Activated gamma-delta T cell treated with Interleukin-2 at 50 U/mL for 16 hours (primary cell): Measurements from ENCODE around the gene CLDN5.

Experiments
- DNase-seq: peaks from one replicate; pipeline ENCODE4 v3.0.0-alpha.2; 2020

Gene CLDN5

DNA sequence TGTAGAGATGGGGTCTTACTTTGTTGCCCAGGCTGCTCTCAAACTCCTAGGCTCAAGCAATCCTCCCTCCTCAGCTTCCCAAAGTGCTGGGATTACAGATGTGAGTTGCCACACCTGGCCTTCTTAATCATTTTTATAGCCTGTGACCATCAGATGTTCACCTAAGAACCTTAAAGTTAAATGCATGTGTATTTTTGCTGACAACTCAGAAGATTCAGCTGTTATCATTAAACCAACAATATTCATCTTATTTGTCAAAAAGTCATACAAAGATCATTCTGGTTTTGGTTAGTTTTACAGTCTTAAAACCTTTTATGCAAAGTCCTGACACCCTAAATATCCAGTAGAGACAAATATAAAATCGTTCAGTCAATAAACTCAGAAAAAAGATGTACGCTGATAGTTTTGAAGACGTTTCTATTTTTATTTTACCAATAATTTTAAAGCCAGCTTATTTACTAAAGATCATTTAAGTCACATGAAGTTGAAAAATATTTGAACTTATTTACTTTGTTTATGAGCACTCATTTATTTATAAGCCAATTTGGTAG lies 22.2 kb downstream of the CLDN5 start:
- DNase-seq, result no peak

DNA sequence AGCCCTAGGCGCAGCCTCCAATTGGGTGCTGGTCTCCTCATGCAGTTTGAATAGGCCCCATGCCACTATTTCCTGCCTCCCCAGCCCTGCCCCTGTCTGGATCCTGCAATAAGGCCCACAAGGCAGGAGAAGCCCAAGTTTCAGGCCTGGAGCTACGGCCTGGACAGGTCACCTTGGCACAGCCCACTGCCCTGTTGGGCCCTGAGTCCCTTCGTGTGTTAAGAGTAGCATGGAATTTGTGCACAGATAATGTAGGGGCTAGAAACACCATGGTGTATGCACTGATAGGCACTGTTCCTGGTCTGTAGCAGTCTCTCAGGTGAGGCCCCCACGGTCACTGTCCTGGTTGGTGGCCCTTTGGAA lies 24.3 kb downstream of the CLDN5 start:
- no peak for DNase-seq

DNA sequence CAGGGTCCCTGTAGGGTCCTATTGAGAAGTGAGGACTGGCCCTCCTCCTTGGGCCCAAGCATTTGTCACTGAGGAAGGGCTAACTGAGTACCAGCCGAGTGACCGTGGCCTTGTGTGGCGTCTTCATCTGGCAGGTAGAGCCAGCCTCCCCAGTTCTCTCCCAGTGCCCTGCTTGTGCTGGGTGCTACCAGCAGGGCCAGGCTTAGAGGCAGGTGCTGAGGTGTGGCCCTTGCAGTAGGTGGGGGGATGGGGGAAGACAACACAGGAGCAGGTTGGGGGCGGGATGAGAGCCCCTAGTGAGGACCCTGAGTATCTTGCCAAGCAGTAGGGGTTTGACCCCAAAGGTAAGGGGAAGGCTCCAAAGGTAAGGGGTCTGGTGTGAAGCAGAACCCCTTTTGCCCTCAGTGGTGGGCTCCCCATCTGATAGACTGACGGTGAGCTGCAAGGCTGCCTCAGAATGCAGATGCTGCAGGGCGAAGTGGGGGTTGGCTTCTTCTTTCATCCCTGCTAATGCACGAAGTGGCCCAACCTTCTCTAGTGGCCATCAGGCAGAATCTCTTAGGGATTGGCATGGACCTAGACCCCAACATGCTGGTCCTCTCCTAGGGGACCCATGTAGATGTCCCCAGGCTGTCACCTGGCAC lies 24.9 kb downstream of the CLDN5 start:
- DNase-seq, result no peak

DNA sequence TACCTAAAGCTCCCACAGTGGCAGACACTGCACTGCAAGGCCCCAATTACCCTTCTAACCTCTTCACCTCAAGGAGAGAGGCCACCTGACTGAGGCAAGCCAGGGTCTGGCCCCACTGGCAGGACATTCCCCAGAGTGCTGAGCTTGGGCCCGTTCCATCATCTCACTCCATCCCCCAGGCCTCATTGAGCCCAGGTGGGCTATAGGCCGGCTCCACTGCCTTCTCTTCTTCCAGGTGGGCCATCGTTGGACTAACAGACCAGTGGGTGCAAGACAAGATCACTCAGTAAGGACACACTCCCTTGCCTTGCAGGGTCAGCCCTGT lies 25.4 kb downstream of the CLDN5 start:
- no peak for DNase-seq

DNA sequence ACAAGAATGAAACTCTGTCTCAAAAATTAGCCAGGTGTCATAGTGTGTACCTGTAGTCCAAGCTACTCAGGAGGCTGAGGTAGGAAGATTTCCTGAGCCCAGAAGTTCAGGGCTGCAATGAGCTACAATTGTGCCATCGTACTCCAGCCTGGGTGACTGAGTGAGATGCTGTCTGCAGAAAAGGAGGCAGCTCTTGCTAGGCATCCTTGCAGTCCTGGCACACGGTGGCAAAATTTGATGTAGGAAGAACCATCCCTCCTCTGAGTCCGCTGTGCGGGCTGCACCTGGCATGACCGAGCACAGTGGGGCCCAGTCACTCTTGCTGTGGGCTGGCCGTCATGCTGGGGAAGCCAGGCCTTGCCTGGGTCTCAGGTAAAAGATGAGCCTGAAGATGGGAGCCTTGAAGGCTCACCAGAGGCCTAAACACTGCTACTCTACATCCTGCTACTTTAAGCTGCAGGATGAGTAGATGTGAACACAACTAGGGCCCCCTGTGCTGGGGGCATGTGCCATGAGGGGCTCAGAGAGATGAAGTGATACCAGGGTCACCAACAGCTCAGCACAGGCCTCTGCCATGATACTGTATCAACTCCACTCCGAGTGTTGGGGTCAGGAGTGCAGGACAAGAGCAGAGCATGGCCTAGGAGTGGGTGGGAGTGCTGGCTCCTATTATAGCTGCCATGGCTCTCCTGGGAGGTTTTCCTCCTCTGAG lies 25.9 kb downstream of the CLDN5 start:
- no peak for DNase-seq

DNA sequence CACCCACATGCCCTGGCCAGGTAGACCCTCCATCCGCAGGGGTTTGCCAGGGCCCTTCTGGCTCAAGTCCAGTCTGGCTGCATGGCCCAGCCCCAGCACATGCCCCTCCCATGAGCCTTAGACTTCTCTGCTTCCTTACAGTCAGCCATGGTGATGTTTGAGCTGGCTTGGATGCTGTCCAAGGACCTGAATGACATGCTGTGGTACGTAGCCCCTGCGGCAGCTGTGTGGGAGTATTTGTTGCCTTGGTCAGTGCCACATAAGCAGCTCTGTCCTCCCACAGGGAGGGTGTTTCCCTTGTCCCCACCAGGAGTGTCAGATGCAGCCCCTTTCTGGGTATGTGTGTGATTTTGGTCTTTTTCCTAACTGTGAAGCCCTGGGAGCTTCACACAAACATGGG lies 27.0 kb downstream of the CLDN5 start:
- DNase-seq, result no peak

DNA sequence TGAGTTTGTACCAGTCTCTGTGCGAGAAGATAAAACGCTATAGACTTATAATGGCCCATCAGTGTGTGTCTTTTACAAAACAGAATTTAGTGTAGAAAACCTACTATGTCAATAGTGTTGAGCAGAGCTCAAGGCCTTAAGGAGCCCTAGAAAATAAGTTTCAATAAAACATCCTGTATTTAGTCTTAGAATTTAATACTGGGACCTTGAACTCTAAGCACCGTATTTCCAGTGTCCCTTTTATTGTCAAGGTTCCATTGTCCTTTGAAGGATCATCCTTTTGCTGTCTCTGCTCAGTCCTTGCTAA lies 27.9 kb downstream of the CLDN5 start:
- no peak for DNase-seq

DNA sequence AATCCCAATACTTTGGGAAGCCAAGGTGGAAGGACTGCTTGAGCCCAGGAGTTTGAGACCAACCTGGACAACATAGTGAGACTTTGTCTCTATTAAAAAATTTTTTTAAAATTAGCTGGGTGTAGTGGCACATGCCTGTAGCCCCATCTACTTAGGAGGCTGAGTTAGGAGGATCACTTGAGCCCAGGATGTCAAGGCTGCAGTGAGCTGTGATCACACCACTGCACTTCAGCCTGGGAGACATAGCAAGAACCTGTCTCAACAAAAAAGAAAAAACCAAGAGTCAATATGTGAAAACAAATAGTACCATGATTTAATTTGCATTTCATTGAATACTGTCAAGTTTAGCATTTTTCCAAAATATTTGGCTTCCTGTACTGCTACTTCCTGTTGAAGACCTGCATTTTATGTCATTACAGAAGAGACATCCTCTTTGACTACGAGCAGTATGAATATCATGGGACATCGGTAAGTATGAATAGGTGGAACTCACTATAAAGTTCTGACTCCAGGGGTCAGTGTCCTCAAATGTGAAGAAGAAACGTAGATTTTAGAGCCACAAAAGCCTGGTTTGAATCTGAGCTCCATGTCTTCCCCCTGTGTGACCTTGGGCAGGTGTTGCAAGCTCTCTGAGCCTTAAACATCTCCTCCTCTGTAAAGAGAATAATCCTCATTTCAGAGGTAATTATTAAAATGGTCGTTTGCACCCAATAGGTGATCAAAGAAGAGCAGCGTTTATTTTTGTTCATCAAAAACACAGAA lies 28.5 kb downstream of the CLDN5 start:
- no peak for DNase-seq

DNA sequence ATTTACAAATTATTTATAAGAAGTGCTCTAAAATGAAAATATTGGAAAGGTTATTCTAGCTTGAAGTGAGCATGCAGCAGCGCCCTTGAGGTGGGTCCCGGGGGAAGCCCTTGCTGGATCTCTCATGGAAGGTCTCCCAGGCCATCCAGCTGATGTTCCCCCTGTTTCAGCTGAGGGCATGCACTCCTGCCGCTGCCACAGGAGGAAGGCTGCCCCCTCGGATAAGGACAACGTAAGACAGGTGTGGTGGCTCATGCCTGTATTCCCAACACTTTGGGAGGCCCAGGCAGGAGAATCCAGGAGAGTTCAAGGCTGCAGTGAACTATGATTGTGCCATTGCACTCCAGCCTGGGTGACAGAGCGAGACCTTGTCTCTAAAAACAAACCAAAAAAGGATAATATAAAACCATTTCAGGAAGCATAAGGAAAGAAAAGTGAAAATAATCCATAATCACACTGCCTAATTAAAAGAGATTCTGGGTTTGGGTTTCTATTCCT lies 29.5 kb downstream of the CLDN5 start:
- DNase-seq, result no peak

DNA sequence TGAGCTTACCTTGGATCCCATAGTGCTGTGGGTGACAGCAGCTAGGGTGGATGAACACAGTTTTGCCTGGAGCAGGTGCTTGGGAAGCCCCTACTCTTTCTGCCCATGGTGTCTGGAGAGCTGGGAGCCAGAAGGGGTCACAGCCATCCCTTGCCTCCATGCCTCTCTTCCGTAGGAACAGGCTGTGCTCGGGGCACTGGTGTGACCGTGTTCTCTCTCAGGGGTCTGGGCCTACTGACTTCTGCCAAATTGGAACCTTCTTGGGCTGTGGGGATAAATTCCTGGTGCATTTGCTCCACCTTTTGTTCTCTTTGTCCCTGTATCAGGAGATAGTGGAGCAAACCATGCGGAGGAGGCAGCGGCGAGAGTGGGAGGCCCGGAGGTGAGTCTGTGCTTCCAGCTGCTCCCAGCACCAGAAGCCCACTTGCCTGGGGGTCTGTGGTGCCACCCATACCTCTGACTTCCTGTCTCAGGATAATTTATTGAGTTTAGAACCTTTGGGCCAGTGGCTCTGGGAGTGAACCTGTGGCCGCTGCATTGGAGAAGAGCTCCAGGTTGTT lies 30.1 kb downstream of the CLDN5 start:
- no peak for DNase-seq

DNA sequence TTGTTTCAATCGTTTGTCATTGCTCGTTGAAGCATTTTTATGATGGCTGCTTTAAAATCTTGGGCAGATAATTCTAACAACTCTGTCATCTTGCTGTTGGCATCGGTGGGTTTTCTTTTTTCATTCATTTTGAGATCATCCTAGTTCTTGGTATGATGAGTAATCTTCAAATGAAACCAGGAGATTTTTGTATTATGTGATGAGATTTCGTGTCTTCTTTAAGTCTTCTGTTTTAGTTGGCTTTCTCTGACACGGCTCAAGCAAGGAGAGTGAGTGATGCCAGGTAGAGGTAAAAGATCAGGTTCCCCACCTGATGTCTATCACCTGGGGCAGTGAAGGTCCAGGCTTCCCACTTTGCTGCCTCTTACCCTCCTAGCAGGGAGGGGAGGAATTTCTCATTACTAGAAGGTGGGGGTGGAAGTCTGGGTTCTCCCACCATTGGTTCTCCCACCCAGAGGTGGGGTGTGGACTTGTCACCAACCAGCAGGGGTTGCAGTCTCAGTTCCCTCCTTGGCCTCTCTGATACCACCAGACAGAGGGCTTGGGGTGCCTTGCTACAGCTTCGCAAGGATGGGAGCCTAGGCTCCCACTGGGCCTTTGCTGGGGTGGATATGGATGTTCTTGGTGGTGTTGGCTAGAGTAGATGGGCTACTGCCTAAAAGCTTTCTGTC lies 31.6 kb downstream of the CLDN5 start:
- no peak for DNase-seq

DNA sequence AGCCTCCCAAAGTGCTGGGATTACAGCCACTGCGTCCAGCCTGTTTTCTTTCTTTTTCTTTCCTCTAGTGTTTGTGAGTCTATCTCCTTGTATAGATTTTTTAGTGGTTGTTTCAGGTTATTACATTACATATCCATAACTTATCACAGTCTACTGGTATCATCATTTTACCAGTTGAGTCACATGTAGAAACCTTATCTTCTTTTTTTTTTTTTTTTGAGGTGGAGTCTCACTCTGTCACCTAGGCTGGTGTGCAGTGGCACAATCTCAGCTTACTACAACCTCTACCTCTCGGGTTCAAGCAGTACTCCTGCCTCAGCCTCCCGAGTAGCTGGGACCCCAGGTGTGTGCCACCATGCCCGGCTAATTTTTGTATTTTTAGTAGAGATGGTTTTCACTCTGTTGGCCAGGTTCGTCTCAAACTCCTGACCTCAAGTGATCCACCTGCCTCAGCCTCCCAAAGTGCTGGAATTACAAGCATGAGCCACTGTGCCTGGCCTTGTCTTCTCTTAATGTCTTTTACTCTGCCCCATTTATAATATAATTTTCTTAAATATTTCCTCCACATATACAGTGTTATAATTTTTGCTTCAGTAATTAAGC lies 33.5 kb downstream of the CLDN5 start:
- no peak for DNase-seq

DNA sequence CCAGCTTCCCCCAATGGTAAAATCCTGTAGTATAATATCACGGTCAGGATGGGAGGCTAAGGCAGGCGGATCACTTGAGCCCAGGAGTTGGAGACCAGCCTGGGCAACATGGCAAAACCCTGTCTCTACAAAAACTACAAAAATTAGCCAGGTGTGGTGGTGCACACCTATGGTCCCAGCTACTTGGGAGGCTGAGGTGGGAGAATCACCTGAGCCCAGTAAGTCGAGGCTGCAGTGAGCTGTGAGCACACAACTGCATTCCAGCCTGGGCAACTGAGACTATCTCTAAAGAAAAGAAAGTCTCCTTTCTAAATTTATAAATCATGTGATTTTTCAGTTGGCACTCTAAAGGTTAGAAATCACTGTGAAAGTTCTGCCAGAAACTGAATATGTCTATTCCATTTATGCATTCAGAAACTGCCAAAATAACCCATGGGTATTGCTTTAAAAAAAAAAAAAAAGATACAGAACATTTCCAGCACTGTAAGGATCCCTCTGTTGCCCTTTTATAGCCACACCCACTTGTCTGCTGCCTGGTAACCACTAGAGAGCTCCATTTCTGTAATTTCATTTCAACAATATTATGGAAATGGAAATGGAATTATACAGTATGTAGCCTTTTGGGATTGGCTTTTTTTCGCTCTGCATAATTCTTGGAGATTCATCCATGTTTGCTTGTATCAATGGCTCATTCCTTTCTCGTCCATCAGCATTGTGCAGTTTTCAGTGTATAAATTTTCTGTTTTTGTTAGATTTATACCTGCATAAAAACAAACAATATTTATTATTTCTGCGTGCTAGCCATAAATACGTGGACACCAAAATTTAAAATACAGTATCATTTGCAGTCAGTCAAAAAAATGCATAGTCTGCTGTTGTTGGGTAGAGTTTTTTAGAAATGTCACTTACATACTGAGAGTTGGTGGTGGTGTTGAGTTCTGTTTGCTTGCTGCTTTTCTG lies 35.0 kb downstream of the CLDN5 start:
- DNase-seq, result no peak

DNA sequence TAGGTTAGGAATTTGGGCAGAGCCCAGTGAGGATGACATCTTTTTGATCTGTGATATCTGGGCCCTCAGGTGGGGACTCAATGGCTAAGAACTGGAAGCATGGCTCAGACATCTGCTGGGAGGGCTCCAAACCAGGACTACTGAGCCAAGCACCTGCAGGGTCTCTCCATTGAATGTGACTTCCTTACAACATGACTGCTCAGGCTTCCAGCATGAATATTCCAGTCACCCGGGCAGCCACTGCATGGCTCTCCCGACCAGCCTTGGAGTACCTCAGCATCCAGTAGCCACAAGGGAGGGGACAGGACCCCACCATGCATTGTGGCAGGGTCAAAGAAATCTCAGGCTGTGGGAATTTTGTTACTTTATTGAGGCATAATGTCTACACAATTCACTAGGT lies 35.9 kb downstream of the CLDN5 start:
- no peak for DNase-seq

DNA sequence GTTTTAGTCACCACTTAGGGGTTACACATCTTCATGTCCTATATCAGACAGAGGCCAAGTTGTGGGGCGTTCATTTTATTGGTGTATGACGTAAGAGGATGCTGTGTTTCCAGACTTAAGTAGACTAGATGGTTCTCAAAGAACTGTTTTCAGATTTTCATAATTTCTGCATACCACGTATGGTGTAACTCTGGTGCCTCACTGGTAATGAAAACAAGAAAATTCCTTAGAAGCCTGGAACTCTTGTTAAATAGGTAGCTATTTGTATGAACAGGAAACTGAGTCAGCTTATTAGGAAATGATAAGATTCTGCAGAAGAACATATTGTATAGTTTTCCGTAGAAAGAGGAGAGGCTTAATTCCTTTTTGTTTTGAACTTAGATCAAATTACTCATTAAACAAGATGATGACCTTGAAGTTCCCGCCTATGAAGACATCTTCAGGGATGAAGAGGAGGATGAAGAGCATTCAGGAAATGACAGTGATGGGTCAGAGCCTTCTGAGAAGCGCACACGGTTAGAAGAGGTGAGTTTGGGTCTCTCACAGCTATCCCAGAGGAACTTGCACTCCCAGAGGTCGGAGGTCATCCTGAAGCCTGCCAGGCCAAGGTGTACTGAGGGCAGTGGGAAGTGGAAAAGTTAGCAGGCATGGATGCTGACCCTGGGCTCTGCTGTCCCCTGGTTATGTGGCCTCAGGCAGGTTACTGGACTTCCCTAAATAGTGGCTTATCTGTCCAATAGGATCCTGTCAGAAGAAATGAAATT lies 40.5 kb downstream of the CLDN5 start:
- DNase-seq, result no peak

DNA sequence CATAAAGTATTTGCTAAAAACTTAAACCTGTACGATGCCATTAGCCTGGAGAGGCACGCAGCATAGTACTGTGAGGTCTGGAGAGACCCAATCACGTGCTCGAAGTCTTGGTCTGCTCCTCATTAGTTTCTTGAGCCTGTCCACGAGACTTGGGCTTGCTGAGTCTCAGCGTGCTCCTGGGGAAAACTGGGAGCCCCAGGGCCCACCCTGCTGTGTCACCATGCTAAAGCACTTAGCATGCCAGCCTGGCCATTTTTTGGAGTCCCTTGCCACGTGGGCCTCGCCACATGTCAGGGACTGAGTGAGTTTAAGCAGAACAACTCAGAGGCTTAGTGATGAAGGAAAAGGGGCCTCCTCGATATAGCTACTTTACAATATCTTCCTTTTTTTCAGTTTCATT lies 41.9 kb downstream of the CLDN5 start:
- no peak for DNase-seq

DNA sequence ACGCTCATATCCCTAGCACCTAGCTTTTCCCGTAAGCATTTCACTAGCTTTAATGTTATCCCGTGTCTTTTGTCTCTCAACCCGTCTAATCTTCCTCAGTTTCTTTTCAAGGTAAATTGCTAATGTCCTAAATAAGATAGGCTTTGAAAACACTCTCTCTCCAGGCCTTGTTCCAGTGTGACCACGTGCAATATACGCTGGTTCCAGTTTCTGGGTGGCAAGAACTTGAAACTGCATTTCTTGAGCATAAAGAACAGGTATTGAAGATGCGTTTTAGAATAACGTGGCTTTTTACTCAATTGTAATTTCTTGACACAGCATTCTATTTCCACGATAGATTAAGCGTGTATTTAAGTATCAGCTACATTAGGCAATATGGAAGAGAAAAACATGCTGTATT lies 43.4 kb downstream of the CLDN5 start:
- DNase-seq, result no peak

DNA sequence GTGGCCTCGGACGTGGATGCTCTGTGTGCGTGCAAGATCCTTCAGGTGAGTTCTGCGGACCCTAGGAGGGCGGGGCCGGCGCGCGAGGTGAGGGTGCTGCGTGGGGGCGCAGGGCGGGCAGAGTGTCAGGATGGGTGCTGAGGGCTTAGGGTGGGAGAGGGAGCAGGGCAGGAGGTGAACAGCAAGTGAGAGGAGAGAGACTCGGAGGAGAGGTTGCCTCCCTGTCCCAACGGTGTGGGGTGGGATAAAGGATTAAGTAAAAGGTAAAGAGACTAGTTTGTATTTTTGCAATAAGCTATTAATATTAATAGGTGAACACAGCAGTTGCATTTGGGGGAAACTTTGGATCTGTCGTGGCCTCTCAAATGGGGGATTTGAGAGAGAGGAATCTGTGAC lies 44.0 kb downstream of the CLDN5 start:
- DNase-seq, result no peak

DNA sequence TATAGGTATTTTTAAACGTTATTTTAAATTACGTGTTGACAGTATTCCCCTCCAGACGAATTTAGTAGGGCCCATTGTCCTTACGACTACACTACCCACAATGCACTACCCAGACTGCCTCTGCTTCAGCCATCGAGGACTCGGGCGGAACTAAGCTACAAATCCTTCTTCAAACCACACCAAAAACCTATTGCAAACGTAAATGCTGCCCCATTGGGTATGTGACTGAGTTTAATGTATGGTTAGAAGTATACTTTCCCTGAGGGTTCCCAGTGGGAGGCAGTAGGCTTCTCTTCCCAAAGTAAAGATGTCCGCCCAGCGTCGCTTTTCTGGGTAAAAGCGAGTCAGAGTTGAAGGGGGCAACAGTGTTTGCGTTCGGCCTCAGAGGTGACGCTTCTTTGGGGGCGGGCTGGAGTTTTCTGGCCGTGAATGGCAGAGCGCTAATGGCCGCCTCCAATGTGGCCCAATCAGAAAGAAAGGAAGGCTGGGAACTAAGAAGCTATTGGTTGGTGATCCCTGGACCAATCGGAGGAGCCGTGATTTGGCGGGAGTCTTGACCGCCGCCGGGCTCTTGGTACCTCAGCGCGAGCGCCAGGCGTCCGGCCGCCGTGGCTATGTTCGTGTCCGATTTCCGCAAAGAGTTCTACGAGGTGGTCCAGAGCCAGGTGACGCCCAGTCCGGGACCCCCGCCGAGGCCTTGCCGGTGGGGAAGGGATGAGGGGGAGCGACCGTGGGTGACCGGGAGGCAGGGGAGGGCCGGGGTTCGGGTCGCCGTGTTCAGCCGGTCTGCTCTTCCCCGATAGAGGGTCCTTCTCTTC lies 44.6 kb downstream of the CLDN5 start, which contains the start of gene CDC45:
TSS of gene CDC45 (plus strand) at position 566 of the 818 bp plus-strand sequence. CDS start at position 615, 49 bp downstream.
- peak; percentile 94 for DNase-seq

DNA sequence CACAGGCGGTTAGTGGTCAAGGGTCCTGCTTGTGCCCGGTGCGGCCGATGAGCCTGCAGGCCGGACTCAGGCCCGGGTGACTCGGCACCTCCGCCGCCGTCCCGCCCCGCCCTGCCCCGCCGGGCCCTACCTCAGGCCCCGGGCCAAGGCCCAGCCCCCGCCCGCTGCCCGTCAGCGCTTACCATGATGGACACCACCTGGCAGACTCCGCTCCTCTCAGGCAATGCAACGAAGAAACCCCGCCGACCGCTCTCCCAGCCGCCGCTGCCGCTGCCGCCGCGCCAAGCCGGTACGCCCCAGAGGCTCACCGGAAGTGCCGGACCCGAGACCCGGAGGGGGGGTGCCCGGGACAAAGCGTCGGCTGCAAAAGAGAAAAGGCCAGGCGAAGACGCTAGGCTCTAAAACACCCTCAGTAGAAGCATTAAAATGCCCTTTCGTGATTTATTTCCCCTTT lies 45.3 kb downstream of the CLDN5 start, which contains the start of gene UFD1:
TSS of gene UFD1 (minus strand) at position 293 of the 454 bp plus-strand sequence. CDS start at position 185, 108 bp downstream.
- DNase-seq, result peak; percentile 75
